ENCODE results near the gene NKX6-1.

The NKX6-1 gene

DNA sequence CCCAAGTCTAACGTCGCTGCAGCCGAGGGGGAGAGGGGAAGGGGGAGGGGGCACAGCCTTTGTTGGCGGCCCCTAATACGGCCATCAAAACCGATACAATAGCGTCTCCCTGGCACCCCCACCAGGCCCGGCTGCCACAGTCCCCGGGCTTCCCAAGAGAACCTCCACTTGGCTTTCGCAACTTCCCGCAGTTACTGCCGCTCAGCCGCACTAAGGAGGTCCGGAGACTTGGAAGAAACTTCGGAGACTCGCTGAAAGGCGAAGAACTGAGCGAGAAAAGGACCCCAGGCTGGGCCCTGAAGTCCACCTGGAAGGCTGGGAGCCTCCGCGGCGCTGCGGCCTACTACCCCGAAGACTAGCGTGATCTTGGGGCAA, 2.8 kb downstream of the NKX6-1 start:
- ATAC-seq: no peak
- TF ChIP-seq ARNTL (CRISPR knock-in tag; IDR thresholded peaks at IDR 0.05; ENCODE audit: borderline replicate concordance, low read depth): no peak
- no peak for TF ChIP-seq ZNF70 (CRISPR knock-in tag; IDR thresholded peaks at IDR 0.05)
- TF ChIP-seq, protein P1, sequence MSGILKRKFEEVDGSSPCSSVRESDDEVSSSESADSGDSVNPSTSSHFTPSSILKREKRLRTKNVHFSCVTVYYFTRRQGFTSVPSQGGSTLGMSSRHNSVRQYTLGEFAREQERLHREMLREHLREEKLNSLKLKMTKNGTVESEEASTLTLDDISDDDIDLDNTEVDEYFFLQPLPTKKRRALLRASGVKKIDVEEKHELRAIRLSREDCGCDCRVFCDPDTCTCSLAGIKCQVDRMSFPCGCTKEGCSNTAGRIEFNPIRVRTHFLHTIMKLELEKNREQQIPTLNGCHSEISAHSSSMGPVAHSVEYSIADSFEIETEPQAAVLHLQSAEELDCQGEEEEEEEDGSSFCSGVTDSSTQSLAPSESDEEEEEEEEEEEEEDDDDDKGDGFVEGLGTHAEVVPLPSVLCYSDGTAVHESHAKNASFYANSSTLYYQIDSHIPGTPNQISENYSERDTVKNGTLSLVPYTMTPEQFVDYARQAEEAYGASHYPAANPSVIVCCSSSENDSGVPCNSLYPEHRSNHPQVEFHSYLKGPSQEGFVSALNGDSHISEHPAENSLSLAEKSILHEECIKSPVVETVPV (CRISPR knock-in tag; IDR thresholded peaks at IDR 0.05): no peak
- TF ChIP-seq TOX (CRISPR knock-in tag; IDR thresholded peaks at IDR 0.05; ENCODE audit: borderline replicate concordance): no peak
- TF ChIP-seq PPARA (CRISPR knock-in tag; IDR thresholded peaks at IDR 0.05; ENCODE audit: borderline replicate concordance): no peak
- TF ChIP-seq, protein P2, sequence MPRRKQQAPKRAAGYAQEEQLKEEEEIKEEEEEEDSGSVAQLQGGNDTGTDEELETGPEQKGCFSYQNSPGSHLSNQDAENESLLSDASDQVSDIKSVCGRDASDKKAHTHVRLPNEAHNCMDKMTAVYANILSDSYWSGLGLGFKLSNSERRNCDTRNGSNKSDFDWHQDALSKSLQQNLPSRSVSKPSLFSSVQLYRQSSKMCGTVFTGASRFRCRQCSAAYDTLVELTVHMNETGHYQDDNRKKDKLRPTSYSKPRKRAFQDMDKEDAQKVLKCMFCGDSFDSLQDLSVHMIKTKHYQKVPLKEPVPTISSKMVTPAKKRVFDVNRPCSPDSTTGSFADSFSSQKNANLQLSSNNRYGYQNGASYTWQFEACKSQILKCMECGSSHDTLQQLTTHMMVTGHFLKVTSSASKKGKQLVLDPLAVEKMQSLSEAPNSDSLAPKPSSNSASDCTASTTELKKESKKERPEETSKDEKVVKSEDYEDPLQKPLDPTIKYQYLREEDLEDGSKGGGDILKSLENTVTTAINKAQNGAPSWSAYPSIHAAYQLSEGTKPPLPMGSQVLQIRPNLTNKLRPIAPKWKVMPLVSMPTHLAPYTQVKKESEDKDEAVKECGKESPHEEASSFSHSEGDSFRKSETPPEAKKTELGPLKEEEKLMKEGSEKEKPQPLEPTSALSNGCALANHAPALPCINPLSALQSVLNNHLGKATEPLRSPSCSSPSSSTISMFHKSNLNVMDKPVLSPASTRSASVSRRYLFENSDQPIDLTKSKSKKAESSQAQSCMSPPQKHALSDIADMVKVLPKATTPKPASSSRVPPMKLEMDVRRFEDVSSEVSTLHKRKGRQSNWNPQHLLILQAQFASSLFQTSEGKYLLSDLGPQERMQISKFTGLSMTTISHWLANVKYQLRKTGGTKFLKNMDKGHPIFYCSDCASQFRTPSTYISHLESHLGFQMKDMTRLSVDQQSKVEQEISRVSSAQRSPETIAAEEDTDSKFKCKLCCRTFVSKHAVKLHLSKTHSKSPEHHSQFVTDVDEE (CRISPR knock-in tag; IDR thresholded peaks at IDR 0.05): no peak
- TF ChIP-seq, protein P3, sequence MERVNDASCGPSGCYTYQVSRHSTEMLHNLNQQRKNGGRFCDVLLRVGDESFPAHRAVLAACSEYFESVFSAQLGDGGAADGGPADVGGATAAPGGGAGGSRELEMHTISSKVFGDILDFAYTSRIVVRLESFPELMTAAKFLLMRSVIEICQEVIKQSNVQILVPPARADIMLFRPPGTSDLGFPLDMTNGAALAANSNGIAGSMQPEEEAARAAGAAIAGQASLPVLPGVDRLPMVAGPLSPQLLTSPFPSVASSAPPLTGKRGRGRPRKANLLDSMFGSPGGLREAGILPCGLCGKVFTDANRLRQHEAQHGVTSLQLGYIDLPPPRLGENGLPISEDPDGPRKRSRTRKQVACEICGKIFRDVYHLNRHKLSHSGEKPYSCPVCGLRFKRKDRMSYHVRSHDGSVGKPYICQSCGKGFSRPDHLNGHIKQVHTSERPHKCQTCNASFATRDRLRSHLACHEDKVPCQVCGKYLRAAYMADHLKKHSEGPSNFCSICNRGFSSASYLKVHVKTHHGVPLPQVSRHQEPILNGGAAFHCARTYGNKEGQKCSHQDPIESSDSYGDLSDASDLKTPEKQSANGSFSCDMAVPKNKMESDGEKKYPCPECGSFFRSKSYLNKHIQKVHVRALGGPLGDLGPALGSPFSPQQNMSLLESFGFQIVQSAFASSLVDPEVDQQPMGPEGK (CRISPR knock-in tag; IDR thresholded peaks at IDR 0.05; ENCODE audit: borderline replicate concordance): no peak
- TF ChIP-seq ZNF565 (CRISPR knock-in tag; conservative IDR thresholded peaks at IDR 0.05; ENCODE audit: low read depth): no peak
- TF ChIP-seq OSR1 (CRISPR knock-in tag; IDR thresholded peaks at IDR 0.05): no peak
- TF ChIP-seq BACH2 (CRISPR knock-in tag; IDR thresholded peaks at IDR 0.05; ENCODE audit: borderline replicate concordance): no peak
- no peak for TF ChIP-seq TCF4 (CRISPR knock-in tag; IDR thresholded peaks at IDR 0.05; ENCODE audit: borderline replicate concordance)
- TF ChIP-seq, protein P4, sequence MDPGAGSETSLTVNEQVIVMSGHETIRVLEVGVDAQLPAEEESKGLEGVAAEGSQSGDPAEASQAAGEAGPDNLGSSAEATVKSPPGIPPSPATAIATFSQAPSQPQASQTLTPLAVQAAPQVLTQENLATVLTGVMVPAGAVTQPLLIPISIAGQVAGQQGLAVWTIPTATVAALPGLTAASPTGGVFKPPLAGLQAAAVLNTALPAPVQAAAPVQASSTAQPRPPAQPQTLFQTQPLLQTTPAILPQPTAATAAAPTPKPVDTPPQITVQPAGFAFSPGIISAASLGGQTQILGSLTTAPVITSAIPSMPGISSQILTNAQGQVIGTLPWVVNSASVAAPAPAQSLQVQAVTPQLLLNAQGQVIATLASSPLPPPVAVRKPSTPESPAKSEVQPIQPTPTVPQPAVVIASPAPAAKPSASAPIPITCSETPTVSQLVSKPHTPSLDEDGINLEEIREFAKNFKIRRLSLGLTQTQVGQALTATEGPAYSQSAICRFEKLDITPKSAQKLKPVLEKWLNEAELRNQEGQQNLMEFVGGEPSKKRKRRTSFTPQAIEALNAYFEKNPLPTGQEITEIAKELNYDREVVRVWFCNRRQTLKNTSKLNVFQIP (CRISPR knock-in tag; IDR thresholded peaks at IDR 0.05; ENCODE audit: borderline replicate concordance, low read depth): no peak
- no peak for TF ChIP-seq ZFP3 (CRISPR knock-in tag; IDR thresholded peaks at IDR 0.05)
- no peak for TF ChIP-seq RARB (CRISPR knock-in tag; IDR thresholded peaks at IDR 0.05)
- no peak for TF ChIP-seq ZFP30 (CRISPR knock-in tag; IDR thresholded peaks at IDR 0.05)
- no peak for TF ChIP-seq CSDC2 (CRISPR knock-in tag; IDR thresholded peaks at IDR 0.05)
- no peak for TF ChIP-seq ISL1 (CRISPR knock-in tag; IDR thresholded peaks at IDR 0.05)
- no peak for TF ChIP-seq ZC3H10 (CRISPR knock-in tag; IDR thresholded peaks at IDR 0.05)

DNA sequence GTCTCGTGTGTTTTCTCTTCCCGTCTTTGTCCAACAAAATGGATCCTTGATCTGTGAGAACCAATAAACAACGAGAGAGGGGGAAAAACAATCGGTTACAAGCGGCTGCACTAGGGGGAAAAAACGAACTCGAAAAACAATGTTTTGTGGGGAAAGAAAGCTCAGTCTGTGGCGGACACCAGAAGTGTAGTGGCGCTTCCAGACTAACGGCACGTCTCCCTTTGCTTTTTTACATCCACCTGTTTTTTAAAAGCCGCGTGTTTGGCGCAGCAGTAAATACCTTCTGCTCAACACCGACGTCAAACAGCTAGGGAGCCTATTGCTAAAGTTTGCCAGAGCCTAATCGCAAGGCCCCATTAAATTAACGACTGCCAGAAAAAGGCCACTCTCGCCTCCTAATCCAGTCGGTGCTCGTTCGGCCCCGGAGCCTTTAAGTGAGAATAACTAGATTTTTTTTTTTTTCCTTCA, 3.3 kb downstream of the NKX6-1 start:
- ATAC-seq: no peak
- TF ChIP-seq ZFP3 (CRISPR knock-in tag; IDR thresholded peaks at IDR 0.05): no peak
- TF ChIP-seq ZC3H10 (CRISPR knock-in tag; IDR thresholded peaks at IDR 0.05): no peak
- no peak for TF ChIP-seq RARB (CRISPR knock-in tag; IDR thresholded peaks at IDR 0.05)

DNA sequence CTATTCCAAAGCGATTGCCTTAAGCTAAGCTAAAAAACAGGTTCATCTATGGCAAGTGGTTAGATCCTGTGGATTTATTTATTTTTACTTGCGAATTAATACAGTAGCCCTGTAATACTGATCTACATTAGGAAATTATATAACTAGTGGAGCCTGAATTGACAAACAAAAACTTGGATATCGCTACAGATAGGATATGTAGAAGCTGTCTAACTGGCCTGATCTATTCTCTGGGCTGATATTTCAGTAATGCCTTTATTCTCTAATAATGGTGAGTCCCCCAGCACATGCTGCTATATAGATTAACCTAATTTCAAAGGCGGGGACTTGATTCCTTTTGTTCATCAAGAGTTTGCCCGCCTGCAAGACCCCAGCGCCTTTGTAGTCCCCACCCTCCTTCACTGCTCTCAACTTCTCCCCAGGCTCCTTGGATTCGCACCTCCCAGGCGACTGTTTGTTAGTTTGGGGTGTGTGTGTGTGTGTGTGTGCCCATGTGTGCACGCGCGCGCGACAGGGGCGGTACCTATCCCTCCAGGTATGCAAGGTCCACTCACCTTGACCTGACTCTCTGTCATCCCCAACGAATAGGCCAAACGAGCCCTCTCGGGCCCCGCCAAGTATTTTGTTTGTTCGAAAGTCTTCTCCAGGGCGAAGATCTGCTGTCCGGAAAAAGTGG, 3.8 kb downstream of the NKX6-1 start:
- no peak for ATAC-seq
- TF ChIP-seq, protein P3 (CRISPR knock-in tag; IDR thresholded peaks at IDR 0.05; ENCODE audit: borderline replicate concordance): no peak
- no peak for TF ChIP-seq PPARA (CRISPR knock-in tag; IDR thresholded peaks at IDR 0.05; ENCODE audit: borderline replicate concordance)
- no peak for TF ChIP-seq SNAI2 (CRISPR knock-in tag; IDR thresholded peaks at IDR 0.05)
- no peak for TF ChIP-seq TCF4 (CRISPR knock-in tag; IDR thresholded peaks at IDR 0.05; ENCODE audit: borderline replicate concordance)

Data from SK-N-SH treated with all-trans-retinoic acid at 6 μM for 48 hours (cell line).